GM23248 (cell line): ENCODE measurements around the gene F10.

Experiments used
- EZH2 ChIP-seq: fragments of 200-600 bp; sonication (generic); IDR thresholded peaks from 2 replicates; pipeline ENCODE4 v1.6.1; 2018; ENCODE audit warnings: antibody characterized with exemption, mild to moderate bottlenecking; ENCODE audit not compliant: insufficient read depth, poor library complexity, severe bottlenecking
- EZH2phosphoT487 ChIP-seq: fragments of 200-600 bp; sonication (generic); IDR thresholded peaks from 2 replicates; pipeline ENCODE4 v1.6.1; 2018; ENCODE audit warnings: antibody characterized with exemption, moderate library complexity, mild to moderate bottlenecking, low read depth; ENCODE audit not compliant: insufficient read depth

- no peak for TF ChIP-seq EZH2phosphoT487
- no peak for TF ChIP-seq EZH2
Observed at GRCh38 chr13:113103646-113104045, 19.0 kb upstream of the F10 start.
